ENCODE measurements around the gene NCR1. TPM values are rescaled to one million over a fixed set of nuclear protein-coding genes. Genes with fewer than 3 reads are reported as not detected.
"Not testable (repeated sequence)": the region's sequence is repeated elsewhere in the genome, so short reads cannot be mapped to it uniquely, and the experiment has no call there.

NCR1 gene
- total and polyA plus RNA-seq, 5 donors from 2014 or later: 0.36 to 0.47 (median 0.39) TPM; not detected in 2

GRCh38 chr19:54881884-54882283 is 24.1 kb upstream of the NCR1 start:
- H3K27me3 Mint-ChIP-seq: peaks cover 17% of the 10 kb centered on the region

GRCh38 chr19:54882758-54883157 is 23.2 kb upstream of the NCR1 start:
- Mint-ChIP-seq H3K4me1 (peaks cover 0 to 2% (median 0%) of the 10 kb centered on the region in 4 donors), H3K9me3 (peaks cover 0 to 1% (median 0%) of the 10 kb centered on the region in 7 donors), H3K4me3 (no peak overlapping the region), H3K27ac (peak overlapping the region in 1 of 3 donors; percentile 46), H3K27me3 (peaks cover 12% of the 10 kb centered on the region), H3K36me3 (no peaks in the 10 kb centered on the region)
- Histone ChIP-seq H3K36me3 (ENCODE audit: control insufficient read depth, insufficient read depth, low read length) (no peaks in the 10 kb centered on the region), H3K4me1 (ENCODE audit: control insufficient read depth, insufficient read depth, low read length, poor library complexity, severe bottlenecking) (no peaks in the 10 kb centered on the region), H3K4me3 (ENCODE audit: low read depth, low read length) (no peak overlapping the region), H3K27me3 (ENCODE audit: control insufficient read depth, insufficient read depth, low read length) (no peaks in the 10 kb centered on the region), H3K9me3 (ENCODE audit: control insufficient read depth in 2 of 2, low read length in 2 of 2) (no peaks in the 10 kb centered on the region), H3K27ac (ENCODE audit: insufficient read depth, low read length, poor library complexity, severe bottlenecking) (no peak overlapping the region)
- ATAC-seq (ENCODE audit: low read depth in 2 of 2) (no peak), DNase-seq (peak in 1 of 3 donors; percentile 52)

More at GRCh38 chr19:54881884-54882283, 24.1 kb upstream of the NCR1 start:
- Histone ChIP-seq H3K27me3 (ENCODE audit: control insufficient read depth, insufficient read depth, low read length) (no peaks in the 10 kb centered on the region), H3K27ac (ENCODE audit: insufficient read depth, low read length, poor library complexity, severe bottlenecking) (no peak overlapping the region), H3K4me3 (ENCODE audit: low read depth, low read length) (no peak overlapping the region), H3K4me1 (ENCODE audit: control insufficient read depth, insufficient read depth, low read length, poor library complexity, severe bottlenecking) (no peaks in the 10 kb centered on the region), H3K9me3 (ENCODE audit: control insufficient read depth in 2 of 2, low read length in 2 of 2) (no peaks in the 10 kb centered on the region), H3K36me3 (ENCODE audit: control insufficient read depth, insufficient read depth, low read length) (no peaks in the 10 kb centered on the region)
- ATAC-seq (ENCODE audit: low read depth in 2 of 2): no peak
- Mint-ChIP-seq H3K9me3 (peaks cover 0 to 3% (median 0%) of the 10 kb centered on the region in 7 donors), H3K36me3 (no peaks in the 10 kb centered on the region), H3K27ac (no peak overlapping the region), H3K4me1 (peaks cover 0 to 2% (median 0%) of the 10 kb centered on the region in 4 donors), H3K4me3 (no peak overlapping the region)
- DNase-seq: no peak

- H3K27ac ChIP-seq (ENCODE audit: insufficient read depth, low read length, poor library complexity, severe bottlenecking): no peak overlapping the region
- H3K4me1 ChIP-seq (ENCODE audit: control insufficient read depth, insufficient read depth, low read length, poor library complexity, severe bottlenecking): no peaks in the 10 kb centered on the region
- no peak overlapping the region for H3K4me3 ChIP-seq (ENCODE audit: low read depth, low read length)
- H3K9me3 Mint-ChIP-seq: peaks cover 0 to 1% (median 0%) of the 10 kb centered on the region in 7 donors
- DNase-seq (no peak), ATAC-seq (ENCODE audit: low read depth in 2 of 2) (no peak)
- H3K9me3 ChIP-seq (ENCODE audit: control insufficient read depth in 2 of 2, low read length in 2 of 2): no peaks in the 10 kb centered on the region
- no peaks in the 10 kb centered on the region for H3K36me3 Mint-ChIP-seq
- peaks cover 0 to 2% (median 0%) of the 10 kb centered on the region in 4 donors for H3K4me1 Mint-ChIP-seq
- no peaks in the 10 kb centered on the region for H3K36me3 ChIP-seq (ENCODE audit: control insufficient read depth, insufficient read depth, low read length)
- H3K4me3 Mint-ChIP-seq: no peak overlapping the region
- H3K27ac Mint-ChIP-seq: no peak overlapping the region
- H3K27me3 Mint-ChIP-seq: peaks cover 12% of the 10 kb centered on the region
- H3K27me3 ChIP-seq (ENCODE audit: control insufficient read depth, insufficient read depth, low read length): no peaks in the 10 kb centered on the region
These were observed 22.7 kb upstream of the NCR1 start for GRCh38 chr19:54883228-54883627.

GRCh38 chr19:54888239-54888638 is 17.7 kb upstream of the NCR1 start:
- no peak overlapping the region for H3K4me3 ChIP-seq (ENCODE audit: low read depth, low read length)
- Mint-ChIP-seq H3K4me1 (no peaks in the 10 kb centered on the region), H3K27ac (no peak overlapping the region), H3K9me3 (peaks cover 0 to 2% (median 0%) of the 10 kb centered on the region in 7 donors), H3K4me3 (no peak overlapping the region), H3K27me3 (peaks cover 4% of the 10 kb centered on the region), H3K36me3 (no peaks in the 10 kb centered on the region)
- ATAC-seq (ENCODE audit: low read depth in 2 of 2) (no peak), DNase-seq (no peak)
- no peaks in the 10 kb centered on the region for H3K27me3 ChIP-seq (ENCODE audit: control insufficient read depth, insufficient read depth, low read length)
- H3K9me3 ChIP-seq (ENCODE audit: control insufficient read depth in 2 of 2, low read length in 2 of 2): no peaks in the 10 kb centered on the region
- no peaks in the 10 kb centered on the region for H3K4me1 ChIP-seq (ENCODE audit: control insufficient read depth, insufficient read depth, low read length, poor library complexity, severe bottlenecking)
- H3K36me3 ChIP-seq (ENCODE audit: control insufficient read depth, insufficient read depth, low read length): no peaks in the 10 kb centered on the region
- no peak overlapping the region for H3K27ac ChIP-seq (ENCODE audit: insufficient read depth, low read length, poor library complexity, severe bottlenecking)

DNA sequence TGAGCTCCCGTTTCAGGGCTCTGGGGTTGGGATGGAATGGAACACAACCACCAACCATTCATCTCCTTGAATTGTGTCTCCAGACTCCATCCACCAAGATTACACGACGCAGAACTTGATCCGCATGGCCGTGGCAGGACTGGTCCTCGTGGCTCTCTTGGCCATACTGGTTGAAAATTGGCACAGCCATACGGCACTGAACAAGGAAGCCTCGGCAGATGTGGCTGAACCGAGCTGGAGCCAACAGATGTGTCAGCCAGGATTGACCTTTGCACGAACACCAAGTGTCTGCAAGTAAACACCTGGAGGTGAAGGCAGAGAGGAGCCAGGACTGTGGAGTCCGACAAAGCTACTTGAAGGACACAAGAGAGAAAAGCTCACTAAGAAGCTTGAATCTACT is 16.4 kb upstream of the NCR1 start:
- H3K4me1 Mint-ChIP-seq: no peaks in the 10 kb centered on the region
- H3K4me3 ChIP-seq (ENCODE audit: low read depth, low read length): no peak overlapping the region
- no peaks in the 10 kb centered on the region for H3K36me3 Mint-ChIP-seq
- peaks cover 4% of the 10 kb centered on the region for H3K27me3 Mint-ChIP-seq
- DNase-seq (no peak), ATAC-seq (ENCODE audit: low read depth in 2 of 2) (no peak)
- H3K9me3 ChIP-seq (ENCODE audit: control insufficient read depth in 2 of 2, low read length in 2 of 2): no peaks in the 10 kb centered on the region
- H3K27me3 ChIP-seq (ENCODE audit: control insufficient read depth, insufficient read depth, low read length): no peaks in the 10 kb centered on the region
- peaks cover 0 to 2% (median 0%) of the 10 kb centered on the region in 7 donors for H3K9me3 Mint-ChIP-seq
- no peaks in the 10 kb centered on the region for H3K4me1 ChIP-seq (ENCODE audit: control insufficient read depth, insufficient read depth, low read length, poor library complexity, severe bottlenecking)
- H3K36me3 ChIP-seq (ENCODE audit: control insufficient read depth, insufficient read depth, low read length): no peaks in the 10 kb centered on the region
- no peak overlapping the region for H3K27ac Mint-ChIP-seq
- no peak overlapping the region for H3K4me3 Mint-ChIP-seq
- no peak overlapping the region for H3K27ac ChIP-seq (ENCODE audit: insufficient read depth, low read length, poor library complexity, severe bottlenecking)

- no peak for DNase-seq
- no peak overlapping the region for H3K4me3 ChIP-seq (ENCODE audit: low read depth, low read length)
These were observed 12.5 kb upstream of the NCR1 start for GRCh38 chr19:54893406-54893805.

DNA sequence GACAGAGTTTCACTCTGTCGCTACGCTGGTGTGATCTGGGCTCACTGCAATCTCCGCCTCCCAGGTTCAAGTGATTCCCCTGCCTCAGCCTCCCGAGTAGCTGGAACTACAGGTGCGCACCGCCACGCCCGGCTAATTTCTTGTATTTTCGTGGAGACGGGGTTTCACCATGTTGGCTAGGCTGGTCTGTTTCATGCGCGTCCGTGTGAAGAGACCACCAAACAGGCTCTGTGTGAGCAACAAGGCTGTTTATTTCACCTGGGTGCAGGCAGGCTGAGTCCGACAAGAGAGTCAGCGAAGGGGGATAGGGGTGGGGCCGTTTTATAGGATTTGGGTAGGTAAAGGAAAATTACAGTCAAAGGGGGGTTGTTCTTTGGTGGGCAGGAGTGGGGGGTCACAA is 11.8 kb upstream of the NCR1 start:
- H3K27ac ChIP-seq (ENCODE audit: insufficient read depth, low read length, poor library complexity, severe bottlenecking); H3K9me3 Mint-ChIP-seq: not testable (repeated sequence)

More at GRCh38 chr19:54893406-54893805, 12.5 kb upstream of the NCR1 start:
- no peaks in the 10 kb centered on the region for H3K4me1 Mint-ChIP-seq
- H3K36me3 ChIP-seq (ENCODE audit: control insufficient read depth, insufficient read depth, low read length): no peaks in the 10 kb centered on the region
- H3K27ac ChIP-seq (ENCODE audit: insufficient read depth, low read length, poor library complexity, severe bottlenecking): no peak overlapping the region
- ATAC-seq (ENCODE audit: low read depth in 2 of 2): no peak
- no peaks in the 10 kb centered on the region for H3K36me3 Mint-ChIP-seq
- no peak overlapping the region for H3K27ac Mint-ChIP-seq
- H3K4me3 Mint-ChIP-seq: no peak overlapping the region
- H3K4me1 ChIP-seq (ENCODE audit: control insufficient read depth, insufficient read depth, low read length, poor library complexity, severe bottlenecking): no peaks in the 10 kb centered on the region
- H3K27me3 ChIP-seq (ENCODE audit: control insufficient read depth, insufficient read depth, low read length): no peaks in the 10 kb centered on the region
- no peaks in the 10 kb centered on the region for H3K9me3 ChIP-seq (ENCODE audit: control insufficient read depth in 2 of 2, low read length in 2 of 2)
- peaks cover 4% of the 10 kb centered on the region for H3K27me3 Mint-ChIP-seq
- H3K9me3 Mint-ChIP-seq: peaks cover 0 to 2% (median 0%) of the 10 kb centered on the region in 7 donors

GRCh38 chr19:54896036-54896435 is 9.9 kb upstream of the NCR1 start:
- H3K4me3 ChIP-seq (ENCODE audit: low read depth, low read length): no peak overlapping the region
- no peaks in the 10 kb centered on the region for H3K9me3 ChIP-seq (ENCODE audit: control insufficient read depth in 2 of 2, low read length in 2 of 2)
- no peaks in the 10 kb centered on the region for H3K27me3 ChIP-seq (ENCODE audit: control insufficient read depth, insufficient read depth, low read length)
- H3K4me1 Mint-ChIP-seq: no peaks in the 10 kb centered on the region
- no peaks in the 10 kb centered on the region for H3K36me3 ChIP-seq (ENCODE audit: control insufficient read depth, insufficient read depth, low read length)
- H3K4me1 ChIP-seq (ENCODE audit: control insufficient read depth, insufficient read depth, low read length, poor library complexity, severe bottlenecking): no peaks in the 10 kb centered on the region
- H3K27ac ChIP-seq (ENCODE audit: insufficient read depth, low read length, poor library complexity, severe bottlenecking): no peak overlapping the region
- no peak overlapping the region for H3K4me3 Mint-ChIP-seq
- DNase-seq (no peak), ATAC-seq (ENCODE audit: low read depth in 2 of 2) (no peak)
- no peaks in the 10 kb centered on the region for H3K36me3 Mint-ChIP-seq
- H3K27me3 Mint-ChIP-seq: peaks cover 5% of the 10 kb centered on the region
- no peaks in the 10 kb centered on the region for H3K9me3 Mint-ChIP-seq
- H3K27ac Mint-ChIP-seq: no peak overlapping the region

More for the DNA sequence above, 11.8 kb upstream of the NCR1 start:
- not testable (repeated sequence) for H3K27ac Mint-ChIP-seq; H3K4me1 Mint-ChIP-seq; DNase-seq; H3K9me3 ChIP-seq (ENCODE audit: control insufficient read depth in 2 of 2, low read length in 2 of 2); H3K4me1 ChIP-seq (ENCODE audit: control insufficient read depth, insufficient read depth, low read length, poor library complexity, severe bottlenecking); H3K4me3 ChIP-seq (ENCODE audit: low read depth, low read length); H3K36me3 ChIP-seq (ENCODE audit: control insufficient read depth, insufficient read depth, low read length); H3K27me3 ChIP-seq (ENCODE audit: control insufficient read depth, insufficient read depth, low read length); H3K36me3 Mint-ChIP-seq; ATAC-seq (ENCODE audit: low read depth in 2 of 2); H3K27me3 Mint-ChIP-seq; H3K4me3 Mint-ChIP-seq
